Measurements from ENCODE around the gene ATP8B4.

The ATP8B4 gene

GRCh38 chr15:50049871-50050270, 69.2 kb downstream of the ATP8B4 start:
- Histone ChIP-seq H3K27me3 (ENCODE audit: insufficient read depth, low read length) (no peaks in the 10 kb centered on the region), H3K9ac (ENCODE audit: low read length) (no peak overlapping the region), H3K27ac (ENCODE audit: low read depth, low read length, poor library complexity, severe bottlenecking) (no peak overlapping the region), H3K79me2 (ENCODE audit: insufficient read depth, low read length) (no peaks in the 10 kb centered on the region), H3K9me2 (ENCODE audit: low read depth, low read length) (no peaks in the 10 kb centered on the region), H3K4me1 (ENCODE audit: insufficient read depth, low read length, severe bottlenecking) (no peaks in the 10 kb centered on the region), H4K20me1 (ENCODE audit: insufficient read depth, low read length) (no peaks in the 10 kb centered on the region), H3K36me3 (ENCODE audit: insufficient read depth, low read length) (no peaks in the 10 kb centered on the region), H2AFZ (ENCODE audit: low read length) (no peak overlapping the region), H3K4me3 (ENCODE audit: low read depth, low read length, poor library complexity, severe bottlenecking) (no peak overlapping the region), H3K4me2 (ENCODE audit: low read length) (no peak overlapping the region), H3F3A (ENCODE audit: insufficient read depth, low read length) (no peaks in the 10 kb centered on the region), H3K9me3 (ENCODE audit: low read length) (no peaks in the 10 kb centered on the region)
- TF ChIP-seq EZH2 (IDR thresholded peaks at IDR 0.05; ENCODE audit: borderline replicate concordance, low read length): no peak
- no peak for TF ChIP-seq CTCF (IDR thresholded peaks at IDR 0.05; ENCODE audit: low read length)

- Histone ChIP-seq H3K4me2 (ENCODE audit: low read length) (no peak overlapping the region), H3K79me2 (ENCODE audit: insufficient read depth, low read length) (no peaks in the 10 kb centered on the region), H3K36me3 (ENCODE audit: insufficient read depth, low read length) (no peaks in the 10 kb centered on the region; the same call in 1 of the 2 replicates), H3K27ac (ENCODE audit: low read depth, low read length, poor library complexity, severe bottlenecking) (no peak overlapping the region), H3K9ac (ENCODE audit: low read length) (no peak overlapping the region), H3K9me2 (ENCODE audit: low read depth, low read length) (no peaks in the 10 kb centered on the region), H3K4me3 (ENCODE audit: low read depth, low read length, poor library complexity, severe bottlenecking) (no peak overlapping the region), H3F3A (ENCODE audit: insufficient read depth, low read length) (no peaks in the 10 kb centered on the region), H3K27me3 (ENCODE audit: insufficient read depth, low read length) (no peaks in the 10 kb centered on the region), H2AFZ (ENCODE audit: low read length) (no peak overlapping the region), H3K9me3 (ENCODE audit: low read length) (peaks cover 4% of the 10 kb centered on the region; the same call in 1 of the 2 replicates), H3K4me1 (ENCODE audit: insufficient read depth, low read length, severe bottlenecking) (no peaks in the 10 kb centered on the region), H4K20me1 (ENCODE audit: insufficient read depth, low read length) (no peaks in the 10 kb centered on the region)
- TF ChIP-seq EZH2 (IDR thresholded peaks at IDR 0.05; ENCODE audit: borderline replicate concordance, low read length): no peak
- no peak for TF ChIP-seq CTCF (IDR thresholded peaks at IDR 0.05; ENCODE audit: low read length)
Measured at GRCh38 chr15:50046867-50047266, 72.2 kb downstream of the ATP8B4 start.

GRCh38 chr15:50046159-50046558, 72.9 kb downstream of the ATP8B4 start:
- no peak overlapping the region for H3K27ac ChIP-seq (ENCODE audit: low read depth, low read length, poor library complexity, severe bottlenecking)
- no peak overlapping the region for H3K9ac ChIP-seq (ENCODE audit: low read length)

More at GRCh38 chr15:50046159-50046558, 72.9 kb downstream of the ATP8B4 start:
- no peaks in the 10 kb centered on the region; the same call in 1 of the 2 replicates for H3K36me3 ChIP-seq (ENCODE audit: insufficient read depth, low read length)
- TF ChIP-seq CTCF (IDR thresholded peaks at IDR 0.05; ENCODE audit: low read length) (no peak), EZH2 (IDR thresholded peaks at IDR 0.05; ENCODE audit: borderline replicate concordance, low read length) (no peak)
- H3F3A ChIP-seq (ENCODE audit: insufficient read depth, low read length): no peaks in the 10 kb centered on the region
- H3K79me2 ChIP-seq (ENCODE audit: insufficient read depth, low read length): no peaks in the 10 kb centered on the region
- no peak overlapping the region for H2AFZ ChIP-seq (ENCODE audit: low read length)
- H3K27me3 ChIP-seq (ENCODE audit: insufficient read depth, low read length): no peaks in the 10 kb centered on the region
- H3K4me3 ChIP-seq (ENCODE audit: low read depth, low read length, poor library complexity, severe bottlenecking): no peak overlapping the region
- H3K4me1 ChIP-seq (ENCODE audit: insufficient read depth, low read length, severe bottlenecking): no peaks in the 10 kb centered on the region
- no peaks in the 10 kb centered on the region for H4K20me1 ChIP-seq (ENCODE audit: insufficient read depth, low read length)
- H3K9me3 ChIP-seq (ENCODE audit: low read length): peaks cover 4% of the 10 kb centered on the region; the same call in 1 of the 2 replicates
- no peaks in the 10 kb centered on the region for H3K9me2 ChIP-seq (ENCODE audit: low read depth, low read length)
- H3K4me2 ChIP-seq (ENCODE audit: low read length): no peak overlapping the region
